GM21528 (cell line): ENCODE measurements around the gene LYPD6B.

ENCODE experiments used
- ATAC-seq: cut with Tn5 transposase; IDR thresholded peaks from one replicate; pipeline ENCODE4 v1.9.1; 2021; ENCODE audit warnings: mild to moderate bottlenecking, moderate library complexity; ENCODE audit not compliant: unreplicated experiment, low FRiP score

The LYPD6B gene

DNA sequence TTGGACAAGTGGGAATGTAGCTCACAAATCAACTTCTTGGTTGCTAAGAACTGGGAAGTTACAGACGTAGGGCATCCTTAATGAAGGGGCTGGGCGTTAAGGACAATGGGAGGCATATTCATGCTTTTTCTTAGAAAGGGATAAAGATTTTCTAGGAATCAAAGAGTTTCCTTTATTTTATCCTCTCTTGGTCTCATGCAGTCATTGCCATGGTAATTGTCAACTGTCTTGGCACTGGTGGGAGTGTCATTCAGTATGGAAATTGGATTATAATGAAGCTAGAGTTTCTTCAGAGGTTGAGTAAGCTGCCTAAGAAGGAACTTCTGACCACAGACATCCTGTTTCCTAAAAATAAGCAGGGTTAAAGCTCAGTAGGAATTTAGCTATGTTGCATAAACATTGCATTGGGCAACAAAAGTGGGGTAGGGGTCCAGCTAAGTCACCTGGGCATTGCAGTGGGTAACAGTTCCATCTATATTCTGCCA lies 114.0 kb downstream of the LYPD6B start:
- no peak for ATAC-seq

- no peak for ATAC-seq
These were observed 116.9 kb downstream of the LYPD6B start for GRCh38 chr2:149155196-149155969.

GRCh38 chr2:149155988-149156387 lies 117.5 kb downstream of the LYPD6B start:
- ATAC-seq: no peak

DNA sequence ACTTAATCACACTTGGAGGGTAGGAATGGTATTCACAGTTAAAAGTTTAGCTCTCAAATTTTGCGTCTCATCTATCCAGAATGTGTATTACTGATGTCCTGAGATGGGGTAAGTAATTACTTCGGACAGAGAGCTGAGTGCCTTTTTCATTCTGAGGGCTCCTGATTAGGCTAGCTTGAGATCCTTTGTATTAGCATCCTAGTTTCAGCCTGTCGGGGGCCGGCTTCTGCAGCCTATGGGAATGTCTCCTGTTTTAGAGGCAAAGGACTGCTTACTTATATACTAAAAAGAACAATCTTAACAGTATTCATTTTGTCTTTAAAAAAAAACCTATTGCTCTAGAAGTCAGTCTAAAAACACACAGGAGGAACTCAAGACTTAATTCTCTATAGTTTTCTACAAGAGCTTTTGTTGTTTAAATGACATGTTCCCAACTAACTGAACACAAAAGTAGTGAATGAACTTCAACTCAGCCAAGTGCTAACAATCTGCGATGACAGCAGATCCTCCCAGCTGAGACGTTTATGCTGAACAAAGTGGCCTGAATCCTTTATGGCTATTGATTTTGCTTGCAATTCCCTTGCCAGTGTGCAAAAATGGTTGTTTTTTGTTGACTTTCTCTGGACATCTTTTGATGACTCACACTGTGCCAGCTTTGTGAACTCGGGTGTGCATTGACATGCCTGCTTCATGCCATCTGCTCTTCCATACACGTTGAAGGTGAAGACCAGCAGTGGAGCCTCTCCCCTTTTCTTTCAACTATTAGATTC lies 118.7 kb downstream of the LYPD6B start:
- no peak for ATAC-seq

- ATAC-seq: no peak
These were observed 120.5 kb downstream of the LYPD6B start for GRCh38 chr2:149158957-149159356.

GRCh38 chr2:149160195-149160594 lies 121.7 kb downstream of the LYPD6B start:
- no peak for ATAC-seq

DNA sequence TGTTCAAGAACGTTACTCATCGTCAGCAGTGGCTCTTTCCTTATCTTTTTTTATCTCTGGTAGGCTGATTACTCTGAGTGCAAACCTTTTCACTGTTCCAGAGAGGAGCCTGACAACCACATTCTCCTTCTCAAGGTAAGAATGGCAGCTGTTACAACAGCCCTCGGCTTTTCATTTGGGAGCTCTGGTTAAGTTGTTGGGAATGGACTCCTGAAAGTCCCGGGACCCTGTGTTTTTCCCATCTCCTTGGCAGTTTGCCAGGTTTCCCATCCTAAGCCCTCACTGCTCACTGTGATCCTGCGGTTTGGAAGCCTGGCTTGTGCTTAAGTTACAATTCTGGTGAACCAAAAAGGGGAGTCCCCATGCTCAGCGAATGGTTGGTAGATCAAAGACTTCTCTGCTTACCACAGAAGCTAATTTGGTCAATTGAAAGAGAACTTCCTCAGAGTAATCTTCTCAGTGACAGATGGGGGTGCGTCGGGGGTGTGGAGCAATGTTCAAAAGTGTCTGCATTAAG lies 122.3 kb downstream of the LYPD6B start:
- ATAC-seq: peak; percentile 92

- ATAC-seq: no peak
These were observed 123.2 kb downstream of the LYPD6B start for GRCh38 chr2:149161481-149162225.

DNA sequence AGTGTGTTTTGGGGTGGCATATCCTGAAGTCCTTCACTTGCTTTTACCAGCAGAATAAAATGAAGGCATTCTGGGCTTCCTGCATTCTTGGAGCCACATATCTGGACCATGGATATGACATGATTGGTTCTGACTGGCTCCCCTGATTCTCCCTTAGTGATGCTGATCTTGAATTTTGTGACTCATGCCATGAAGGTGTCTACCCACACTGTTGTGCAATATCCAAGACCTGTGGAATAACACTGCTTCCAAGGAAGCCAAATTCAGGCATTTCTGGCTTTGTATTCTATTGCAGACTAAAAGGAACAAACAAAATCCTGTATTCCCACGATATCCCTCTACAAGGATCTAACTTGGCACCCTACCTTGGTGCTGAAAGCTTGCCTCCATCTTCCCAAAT lies 125.8 kb downstream of the LYPD6B start:
- no peak for ATAC-seq

GRCh38 chr2:149164827-149165226 lies 126.3 kb downstream of the LYPD6B start:
- ATAC-seq: no peak

- no peak for ATAC-seq
These were observed 128.7 kb downstream of the LYPD6B start for GRCh38 chr2:149167001-149167780.

DNA sequence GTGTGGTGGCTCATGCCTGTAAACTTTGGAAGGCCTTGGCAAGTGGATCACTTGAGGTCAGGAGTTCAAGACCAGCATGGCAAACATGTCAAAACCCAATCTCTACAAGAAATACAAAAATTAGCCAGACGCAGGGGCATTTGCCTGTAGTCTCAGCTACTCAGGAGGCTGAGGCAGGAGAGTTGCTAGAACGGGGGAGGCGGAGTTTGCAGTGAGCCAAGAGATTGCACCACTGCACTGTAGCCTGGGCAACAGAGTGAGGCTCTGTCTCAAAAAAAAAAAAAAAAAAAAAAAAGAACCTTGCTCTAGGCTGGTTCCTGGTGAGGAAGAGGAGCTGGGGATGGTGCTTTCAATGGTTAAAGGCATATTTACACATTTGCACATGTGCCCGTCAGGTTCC lies 129.4 kb downstream of the LYPD6B start:
- ATAC-seq: no peak

DNA sequence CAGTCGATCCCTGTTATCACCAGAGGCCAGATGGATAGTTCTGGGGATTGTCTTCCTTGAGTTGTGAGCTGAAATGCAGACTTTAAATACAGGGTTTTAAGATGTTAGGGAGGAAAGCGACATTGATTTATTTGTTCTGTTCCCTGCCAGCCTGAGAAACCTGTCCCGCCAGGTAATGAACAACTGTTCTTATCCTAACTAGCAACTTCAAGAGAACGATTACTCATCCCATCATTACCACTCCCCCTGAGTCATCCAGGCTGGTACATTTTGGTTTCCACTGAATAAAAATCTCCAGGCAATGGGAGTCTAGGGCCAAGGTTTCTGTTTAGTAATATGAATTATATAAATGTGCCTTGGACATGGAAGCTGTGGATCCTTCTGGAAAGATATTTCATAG lies 131.2 kb downstream of the LYPD6B start:
- ATAC-seq: no peak

DNA sequence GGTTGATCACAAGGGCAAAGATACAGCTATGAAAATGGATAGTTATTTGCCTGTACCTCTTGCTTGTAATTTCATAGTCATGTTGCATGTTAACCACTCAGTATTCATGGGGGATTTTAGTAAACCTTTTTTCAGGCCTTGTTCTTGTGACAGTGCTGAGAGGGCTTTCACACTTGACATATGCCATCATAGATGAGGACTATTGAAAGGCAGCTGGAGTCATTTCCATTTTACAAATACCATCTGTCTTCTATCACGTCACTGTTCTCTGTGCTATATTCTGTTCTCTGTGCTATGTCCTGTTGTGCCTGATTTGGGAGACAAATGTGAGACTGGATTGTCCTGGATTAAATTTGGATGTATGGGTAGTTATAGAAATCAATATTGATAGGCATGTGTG lies 131.7 kb downstream of the LYPD6B start:
- ATAC-seq: no peak

GRCh38 chr2:149170911-149171310 lies 132.4 kb downstream of the LYPD6B start:
- ATAC-seq: no peak

GRCh38 chr2:149173220-149173619 lies 134.7 kb downstream of the LYPD6B start:
- no peak for ATAC-seq

DNA sequence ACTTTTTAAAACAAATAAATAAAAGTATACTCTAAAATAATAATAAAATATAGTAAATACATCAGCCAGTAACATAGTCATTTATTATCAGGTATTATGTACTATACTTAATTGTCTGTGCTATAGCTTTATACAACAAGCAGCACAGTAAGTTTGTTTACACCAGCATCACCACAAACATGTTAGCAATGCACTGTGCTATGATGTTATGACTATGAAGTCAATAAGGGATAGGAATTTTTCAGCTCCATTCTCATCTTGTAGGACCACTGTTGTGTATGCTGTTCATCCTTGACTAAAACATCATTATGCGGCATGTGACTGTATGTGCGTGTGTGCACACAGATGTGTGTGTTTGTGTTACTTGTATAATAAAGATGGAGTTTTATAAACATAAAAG lies 137.5 kb downstream of the LYPD6B start:
- no peak for ATAC-seq

DNA sequence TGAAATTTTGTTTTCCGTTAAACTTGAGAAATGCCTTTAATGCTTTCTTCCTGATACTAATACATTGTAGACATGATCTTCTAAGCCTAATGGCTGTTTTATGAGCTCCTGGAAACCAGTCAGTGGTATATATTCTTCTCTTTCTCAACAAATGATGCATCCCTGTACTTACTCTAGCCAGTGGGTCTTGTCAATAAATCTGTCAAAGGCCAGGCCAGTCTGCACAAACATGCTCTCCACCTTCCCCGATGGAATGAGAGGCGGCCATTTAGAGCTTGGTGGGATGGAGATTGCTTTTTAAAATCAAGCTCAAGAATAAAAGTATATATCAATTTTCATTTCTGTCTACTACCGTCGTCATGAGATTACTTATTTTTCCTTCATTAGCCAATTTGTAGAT lies 140.1 kb downstream of the LYPD6B start:
- no peak for ATAC-seq

GRCh38 chr2:149180226-149180875 lies 141.9 kb downstream of the LYPD6B start:
- ATAC-seq: no peak

DNA sequence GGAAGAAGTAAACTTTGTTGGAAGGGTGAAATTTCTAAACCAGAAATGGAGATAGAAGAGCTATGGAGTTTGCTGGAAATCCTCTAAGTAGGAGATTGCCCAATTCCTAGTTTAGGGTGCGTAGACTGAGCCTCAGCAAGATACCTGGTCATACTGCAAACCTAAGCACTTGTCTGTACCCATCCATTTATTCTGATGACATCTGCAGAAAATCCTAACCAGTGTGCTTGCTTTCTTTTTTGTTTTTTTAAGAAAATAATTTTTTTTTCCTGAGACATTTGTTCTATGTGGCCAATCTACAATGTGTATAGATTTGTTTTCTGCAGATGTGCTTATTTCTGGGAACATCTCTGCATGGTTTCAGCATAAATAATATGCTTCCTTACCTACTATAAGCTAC lies 144.7 kb downstream of the LYPD6B start:
- ATAC-seq: no peak
